ENCODE results near the gene USP11. TPM values are rescaled to one million over a fixed set of nuclear protein-coding genes. Genes with fewer than 3 reads are reported as not detected.

Gene USP11
- 75.5 and 78.1 TPM in 2 replicates for polyA plus RNA-seq (2014; cell fraction: cytosol; rRNA removed)
- polyA plus RNA-seq (2014; cell fraction: nucleus; rRNA removed) = 106 and 131 TPM in 2 replicates

GRCh38 chrX:47232803-47233332, at the start of gene USP11:
USP11 (plus strand) TSS chrX:47233009; CDS start chrX:47233044, 35 bp downstream.
- peak; percentile 77 for DNase-seq (ENCODE audit: low spot score)

GRCh38 chrX:47184486-47184885, 48.3 kb upstream of the USP11 start:
- DNase-seq (ENCODE audit: low spot score) = no peak

- no peak for DNase-seq (ENCODE audit: low spot score)
These were observed 47.6 kb upstream of the USP11 start for GRCh38 chrX:47185241-47185640.

GRCh38 chrX:47186096-47186740, 46.6 kb upstream of the USP11 start:
- no peak for DNase-seq (ENCODE audit: low spot score)

- no peak for DNase-seq (ENCODE audit: low spot score)
These were observed 45.6 kb upstream of the USP11 start for GRCh38 chrX:47187106-47187677.

GRCh38 chrX:47189906-47190305, 42.9 kb upstream of the USP11 start:
- no peak for DNase-seq (ENCODE audit: low spot score)

- peak; percentile 94 for DNase-seq (ENCODE audit: low spot score)
These were observed 42.2 kb upstream of the USP11 start for GRCh38 chrX:47190445-47191269.

- DNase-seq (ENCODE audit: low spot score) = peak; percentile 11
These were observed 41.5 kb upstream of the USP11 start for GRCh38 chrX:47191331-47191730.

GRCh38 chrX:47191806-47192401, 40.9 kb upstream of the USP11 start:
- no peak for DNase-seq (ENCODE audit: low spot score)

- DNase-seq (ENCODE audit: low spot score) = peak; percentile 93
These were observed 39.2 kb upstream of the USP11 start, which contains the start of gene UBA1 for GRCh38 chrX:47193475-47194193. UBA1 (plus strand) TSS chrX:47193829; CDS start chrX:47198803, 4,974 bp downstream.

- peak; percentile 17 for DNase-seq (ENCODE audit: low spot score)
These were observed 38.5 kb upstream of the USP11 start for GRCh38 chrX:47194194-47194787.

GRCh38 chrX:47196098-47196497, 36.7 kb upstream of the USP11 start:
- no peak for DNase-seq (ENCODE audit: low spot score)

- no peak for DNase-seq (ENCODE audit: low spot score)
These were observed 35.3 kb upstream of the USP11 start for GRCh38 chrX:47197526-47197925.

GRCh38 chrX:47198026-47198686, 34.7 kb upstream of the USP11 start:
- no peak for DNase-seq (ENCODE audit: low spot score)

GRCh38 chrX:47198687-47199080, 34.1 kb upstream of the USP11 start:
- DNase-seq (ENCODE audit: low spot score) = no peak

- DNase-seq (ENCODE audit: low spot score) = no peak
These were observed 33.5 kb upstream of the USP11 start for GRCh38 chrX:47199286-47199685.

- no peak for DNase-seq (ENCODE audit: low spot score)
These were observed 32.2 kb upstream of the USP11 start for GRCh38 chrX:47200385-47201150.

GRCh38 chrX:47201345-47201944, 31.4 kb upstream of the USP11 start:
- DNase-seq (ENCODE audit: low spot score) = no peak

GRCh38 chrX:47202316-47202715, 30.5 kb upstream of the USP11 start:
- DNase-seq (ENCODE audit: low spot score) = no peak

Data from SK-N-DZ (cell line).